SIG-M5 (cell line): ENCODE measurements around the gene MRPL48.
"Not testable (repeated sequence)": the region's sequence is repeated elsewhere in the genome, so short reads cannot be mapped to it uniquely, and the experiment has no call there.

Experiments used
- DNase-seq: peaks from one replicate; lab custom pipeline; 2025; lab: John Stamatoyannopoulos, UW

MRPL48 gene

DNA sequence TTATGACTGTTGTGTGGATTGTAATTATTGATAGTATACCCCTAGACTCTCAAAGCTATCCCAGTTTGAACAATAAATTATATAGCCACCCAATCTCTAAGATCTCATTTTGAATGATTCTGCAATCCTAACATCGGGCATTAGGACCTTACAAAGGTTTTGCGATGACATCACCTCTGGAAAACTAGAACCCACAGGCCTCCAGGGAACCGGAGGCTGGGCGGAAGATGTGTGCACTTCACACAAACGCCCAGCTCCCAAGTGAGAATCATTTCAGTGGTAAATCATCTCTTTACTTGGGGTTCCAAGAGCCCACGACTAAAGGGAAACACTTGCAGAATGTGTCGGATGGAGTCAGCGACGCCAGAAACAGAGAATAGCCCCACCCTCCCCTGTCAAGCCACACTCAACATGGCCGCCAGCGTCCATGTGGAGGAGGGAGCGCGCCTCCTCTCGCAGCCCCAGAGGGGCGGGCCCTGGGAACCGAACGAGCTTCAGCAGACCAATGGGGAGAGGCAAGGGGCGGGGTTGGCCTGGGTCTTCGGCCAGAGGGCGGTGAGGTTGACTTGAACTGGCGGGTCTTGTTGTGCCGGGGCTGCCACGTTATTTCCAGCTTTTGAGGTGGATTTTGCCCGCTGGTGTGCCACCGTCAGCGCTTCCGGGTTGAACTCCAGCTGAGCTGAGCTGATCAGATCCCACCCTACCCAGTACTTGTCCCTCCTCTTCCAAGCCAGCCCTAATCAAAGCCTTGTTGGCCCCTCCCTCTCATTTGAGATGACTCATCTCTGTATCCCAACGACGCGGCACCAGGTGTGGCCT, 8.4 kb upstream of the MRPL48 start:
- DNase-seq, result peak; percentile 82

DNA sequence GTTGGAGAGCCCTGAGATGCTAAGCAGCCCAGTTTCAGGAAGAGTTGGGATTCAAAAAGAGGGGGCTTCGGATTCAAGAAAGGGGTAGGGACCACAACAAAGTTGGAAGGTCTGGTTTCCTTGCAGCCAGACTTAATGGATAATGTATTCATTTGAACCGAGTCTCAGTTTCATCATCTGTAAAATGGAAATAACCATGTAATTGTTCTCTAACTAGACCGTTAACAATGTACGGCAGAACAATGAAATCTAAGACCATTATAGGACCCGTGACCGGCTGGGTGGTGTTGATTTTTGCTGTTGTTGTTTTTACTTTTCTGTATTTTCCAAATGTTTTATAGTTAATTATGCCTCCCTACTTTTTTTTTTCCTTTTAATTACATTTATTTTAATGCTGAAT, 6.4 kb upstream of the MRPL48 start:
- no peak for DNase-seq

DNA sequence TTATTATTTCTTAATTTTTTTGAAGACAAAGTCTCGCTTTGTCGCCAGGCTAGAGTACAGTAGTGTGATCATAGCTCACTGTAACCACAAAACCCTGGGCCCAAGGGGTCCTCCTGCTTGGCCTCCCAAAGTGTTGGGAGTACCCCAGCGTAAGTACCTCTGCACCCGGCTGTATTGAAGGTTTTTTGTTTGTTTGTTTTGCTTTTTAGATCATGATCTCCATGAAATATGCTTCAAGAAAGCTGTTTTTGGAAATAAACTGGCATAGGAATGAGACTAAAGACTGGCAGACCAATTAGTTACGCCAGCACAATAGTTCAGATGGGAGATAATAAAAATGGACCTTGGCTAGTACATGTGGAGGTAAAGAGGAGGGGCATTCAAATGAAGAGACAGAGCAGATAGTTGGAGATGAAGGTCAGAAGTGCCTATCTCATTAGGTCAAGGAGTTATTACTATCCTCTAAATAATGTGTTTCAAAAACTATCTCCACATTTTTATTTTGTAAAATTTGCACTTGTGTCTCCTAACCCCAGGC, 4.1 kb upstream of the MRPL48 start:
- no peak for DNase-seq

DNA sequence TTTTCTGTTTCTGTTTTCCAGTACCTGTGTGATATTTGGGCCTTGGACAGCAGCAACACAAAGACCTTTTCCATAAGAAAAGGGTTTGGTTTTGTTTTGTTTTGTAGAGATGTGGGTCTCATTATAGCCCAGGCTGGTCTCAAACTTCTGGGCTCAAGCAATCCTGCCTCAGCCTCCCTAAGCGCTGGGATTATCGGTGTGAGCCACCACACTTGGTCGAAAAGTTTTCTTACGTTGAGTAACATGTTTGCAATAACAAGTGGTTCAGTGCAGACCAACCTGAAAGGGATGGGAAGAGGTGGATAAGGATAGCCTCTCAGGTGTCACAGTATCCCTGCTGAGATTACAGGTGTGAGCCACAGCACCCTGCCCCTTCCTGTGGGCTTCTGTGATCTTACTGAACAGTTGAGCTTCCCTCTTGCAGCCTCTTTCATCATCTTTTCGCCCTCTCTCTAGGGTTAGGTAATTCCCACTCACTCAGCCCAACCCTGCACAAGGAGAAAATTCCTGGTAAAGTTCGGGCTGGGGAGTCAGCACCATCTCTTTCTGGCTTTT, 3.5 kb upstream of the MRPL48 start:
- no peak for DNase-seq

DNA sequence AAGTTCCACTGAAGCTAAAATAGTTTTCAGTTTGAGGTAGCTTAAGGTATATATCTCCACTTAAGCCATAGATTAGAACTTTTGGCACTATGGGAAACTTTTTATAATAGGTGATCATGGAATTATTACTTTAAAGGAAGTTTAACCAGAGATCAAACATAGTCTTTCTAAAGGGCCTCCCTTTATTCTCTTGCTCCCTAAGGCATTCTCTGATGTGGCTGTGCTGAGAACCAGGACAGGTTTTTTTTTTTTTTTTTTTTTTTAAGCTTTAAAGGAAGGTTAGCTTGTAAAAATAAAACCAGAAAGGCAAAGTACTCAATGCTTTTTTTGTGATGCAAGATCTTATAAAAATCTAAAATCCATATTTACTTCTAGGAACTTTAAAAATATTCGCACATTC, 2.9 kb upstream of the MRPL48 start:
- DNase-seq, result no peak

DNA sequence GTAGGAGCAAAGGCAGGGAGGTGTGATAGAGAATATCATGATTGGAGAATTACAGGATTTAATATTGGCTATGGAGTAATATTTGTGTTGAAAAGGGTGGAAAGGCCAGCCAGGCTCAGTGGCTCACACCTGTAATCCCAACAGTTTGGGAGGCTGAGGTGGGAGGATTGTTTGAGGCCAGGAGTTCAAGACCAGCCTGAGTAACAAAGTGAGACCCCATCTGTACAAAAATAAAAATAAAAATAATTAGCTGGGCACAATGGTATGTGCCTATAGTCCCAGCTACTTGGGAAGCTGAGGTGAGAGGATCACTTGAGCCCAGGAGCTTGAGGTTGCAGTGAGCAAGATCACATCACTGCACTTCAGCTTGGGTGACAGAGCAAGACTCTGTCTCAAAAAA, 2.2 kb upstream of the MRPL48 start:
- DNase-seq, result not testable (repeated sequence)

DNA sequence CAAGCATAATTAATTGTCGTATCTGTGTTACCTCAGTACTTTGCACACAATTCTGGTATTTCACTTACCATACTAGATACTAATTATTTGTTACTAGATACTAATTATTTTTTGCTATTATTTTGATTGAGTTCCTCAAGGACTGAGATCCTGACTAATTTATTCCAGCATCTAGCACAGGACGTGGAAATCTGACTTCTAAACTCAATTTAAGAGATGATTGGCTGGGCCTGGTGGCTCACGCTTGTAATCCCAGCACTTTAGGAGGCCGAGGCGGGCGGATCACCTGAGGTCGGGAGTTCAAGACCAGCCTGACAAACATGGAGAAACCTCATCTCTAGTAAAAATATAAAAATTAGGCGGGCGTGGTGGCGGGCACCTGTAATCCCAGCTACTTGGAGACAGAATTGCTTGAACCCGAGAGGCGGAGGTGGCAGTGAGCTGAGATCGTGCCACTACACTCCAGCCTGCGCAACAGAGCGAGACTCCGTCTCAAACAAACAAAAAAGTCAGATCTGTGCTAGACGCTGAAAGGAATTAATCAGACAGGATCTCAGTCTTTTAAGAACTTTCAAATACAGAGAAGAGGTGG, 527 bp upstream of the MRPL48 start:
- no peak for DNase-seq

DNA sequence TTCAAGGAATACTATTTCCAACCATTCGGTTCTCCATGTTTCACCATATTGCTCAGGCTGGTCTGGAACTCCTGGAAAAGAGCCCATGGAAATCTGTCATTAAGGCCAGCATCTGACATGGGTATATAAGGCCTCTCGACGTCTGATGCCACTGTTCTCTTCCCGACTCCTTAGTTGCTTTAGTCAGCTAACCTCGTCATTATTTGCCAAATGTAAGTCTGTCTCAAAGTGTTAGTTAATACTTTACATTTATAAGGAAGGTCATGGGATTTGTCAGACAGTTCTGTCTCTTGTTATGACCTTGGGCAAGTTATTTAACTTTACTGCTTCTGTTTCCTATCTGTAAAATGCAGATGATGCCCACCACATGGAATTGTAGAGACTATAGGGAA, 1.6 kb downstream of the MRPL48 start:
- no peak for DNase-seq

DNA sequence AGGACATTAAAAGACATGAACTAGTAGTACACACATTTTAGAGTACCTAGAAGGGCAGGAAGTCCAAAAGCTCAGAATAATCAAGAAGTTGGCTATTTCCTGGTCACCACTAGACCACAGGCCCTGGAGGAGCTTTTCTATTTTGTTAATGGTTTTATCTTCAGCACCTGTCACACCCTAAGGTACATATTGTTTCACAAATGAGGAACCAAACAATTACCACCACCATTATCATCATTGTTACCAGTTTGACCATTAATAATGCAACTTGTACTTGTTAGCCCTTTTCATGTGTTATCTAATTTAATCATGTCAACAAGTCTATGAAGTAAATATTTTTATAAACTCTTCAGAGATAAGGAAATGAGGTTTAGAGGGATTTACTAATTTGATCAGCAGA, 4.9 kb downstream of the MRPL48 start:
- DNase-seq, result no peak

DNA sequence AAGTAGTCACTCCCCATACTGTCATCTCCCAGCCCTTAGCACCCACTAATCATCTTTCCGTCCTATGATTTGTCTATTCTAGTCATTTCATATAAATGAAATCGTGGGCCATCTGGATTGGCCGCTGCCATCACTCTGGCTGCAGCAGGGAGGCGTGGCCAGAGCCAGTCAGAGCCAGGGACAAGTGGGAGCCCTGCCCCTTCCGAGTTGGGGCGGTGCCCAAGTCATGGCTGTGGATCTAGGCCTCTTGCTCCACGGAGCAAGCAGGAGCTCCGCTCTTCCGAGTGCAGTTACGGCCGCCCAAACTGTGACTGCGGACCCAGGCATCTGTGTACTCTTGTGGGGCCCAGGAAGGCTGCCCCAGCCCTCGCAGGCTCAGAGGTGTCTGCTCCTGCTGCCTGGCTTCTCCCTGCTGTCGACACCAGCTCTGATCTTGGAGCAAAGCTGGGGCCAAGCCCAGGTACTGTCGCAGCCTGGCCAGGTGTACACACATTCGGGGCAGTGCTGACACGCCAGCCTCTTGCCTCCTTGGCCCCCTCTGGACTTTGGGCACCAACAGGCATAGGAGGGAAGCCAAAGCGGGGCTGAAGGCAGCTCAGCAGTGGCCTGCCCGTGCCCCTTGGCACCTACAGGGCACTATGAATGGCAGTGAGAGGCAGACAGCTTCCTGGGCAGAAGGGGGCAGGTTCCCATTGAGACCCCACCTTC, 8.4 kb downstream of the MRPL48 start:
- no peak for DNase-seq

DNA sequence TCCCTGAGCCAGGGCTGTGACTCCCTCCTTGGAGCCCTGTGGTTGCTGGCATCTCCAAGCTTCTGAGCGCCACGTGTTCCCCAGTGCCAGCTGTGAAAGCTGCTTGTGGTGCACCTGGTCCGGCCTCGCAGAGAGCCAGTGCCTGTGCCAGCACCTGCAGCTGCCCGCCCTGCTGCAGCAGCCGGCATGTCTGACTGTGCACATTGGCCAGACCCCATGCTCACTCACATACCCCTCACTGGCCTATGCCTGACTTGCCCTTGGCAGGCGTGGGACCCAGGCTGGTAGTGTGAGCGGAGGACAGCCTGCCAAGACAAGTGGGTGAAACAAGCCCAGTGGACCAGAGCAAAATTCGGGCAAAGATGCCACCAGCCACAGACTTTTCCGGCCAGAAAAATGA, 9.8 kb downstream of the MRPL48 start:
- no peak for DNase-seq

DNA sequence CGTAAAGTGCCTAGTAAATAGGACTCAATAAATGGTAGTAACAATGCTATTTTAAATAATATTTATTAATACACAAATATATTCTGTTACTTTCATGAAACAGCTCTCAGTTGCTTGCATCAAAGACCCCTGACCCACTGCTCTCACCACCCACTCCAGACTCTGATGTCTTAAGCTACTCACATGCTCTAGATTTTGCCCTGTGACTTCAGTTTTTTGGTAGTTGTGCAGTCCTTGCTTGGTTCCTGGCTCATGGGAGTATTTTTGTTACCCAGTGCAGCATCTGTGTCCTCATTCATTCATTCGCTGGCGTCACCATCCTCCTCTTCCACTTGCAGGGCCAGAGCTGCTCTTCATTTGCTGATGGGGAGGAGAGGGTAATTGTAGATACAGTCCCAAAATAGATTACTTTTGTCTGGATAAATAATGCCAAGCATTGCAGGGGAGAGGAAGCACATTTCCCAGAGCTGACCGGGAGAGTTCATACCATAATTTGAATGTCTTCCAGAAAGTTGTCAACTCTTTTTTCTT, 12.7 kb downstream of the MRPL48 start:
- DNase-seq, result no peak

DNA sequence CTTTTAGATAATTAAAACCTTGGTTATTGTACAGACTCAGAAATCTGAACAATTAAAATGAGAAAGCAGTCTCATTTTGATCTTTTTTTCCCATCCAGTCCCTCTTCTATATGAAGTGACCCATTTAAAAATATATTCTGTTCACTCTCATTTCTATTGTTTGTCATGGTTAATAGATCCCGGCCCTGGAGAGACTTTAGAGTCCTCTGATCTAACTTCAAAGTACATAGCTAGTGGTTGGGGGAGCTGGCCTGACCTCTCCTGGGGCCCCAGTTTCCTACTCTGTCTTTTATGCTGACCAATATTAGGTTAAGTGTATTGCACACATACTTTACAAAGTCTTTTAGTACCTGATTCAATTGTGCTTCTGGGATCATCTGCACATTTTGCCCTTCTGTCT, 13.5 kb downstream of the MRPL48 start:
- no peak for DNase-seq

DNA sequence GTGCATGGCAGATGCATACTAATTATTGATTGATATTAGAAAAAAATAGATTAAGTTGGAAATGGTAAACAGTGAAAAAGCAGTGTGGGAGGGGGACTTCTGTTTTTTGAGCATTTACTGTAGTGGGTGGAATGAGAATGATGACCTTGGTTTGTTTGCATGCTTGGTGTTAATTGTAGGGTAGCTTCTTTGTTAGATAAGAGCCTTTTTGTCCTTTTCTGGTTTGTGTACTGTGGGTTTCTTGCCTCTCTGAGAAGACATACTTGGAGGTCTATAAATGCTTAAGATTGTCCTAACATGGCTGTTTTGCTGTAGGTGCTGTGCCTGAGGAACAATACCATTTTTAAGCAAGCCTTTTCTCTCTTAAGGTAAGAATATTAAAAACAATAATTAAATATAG, 17.0 kb downstream of the MRPL48 start:
- no peak for DNase-seq

DNA sequence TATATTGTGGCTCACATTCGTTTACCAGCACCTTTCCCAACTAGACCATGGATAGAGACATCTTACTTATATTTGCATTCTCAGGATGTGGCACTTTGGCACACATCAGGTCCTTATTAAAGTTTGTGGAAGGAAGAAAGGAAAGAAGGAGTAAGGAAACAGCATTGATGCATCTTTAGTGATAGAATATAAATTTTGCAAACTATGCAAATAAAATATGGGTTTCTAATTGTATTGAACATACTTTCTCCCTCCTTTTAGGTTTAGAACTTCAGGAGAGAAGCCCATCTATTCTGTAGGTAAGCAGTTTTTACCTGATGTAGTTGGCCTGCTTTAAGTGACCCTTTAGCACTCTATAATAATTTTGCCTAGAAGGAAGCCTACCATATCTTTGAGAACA, 20.4 kb downstream of the MRPL48 start:
- DNase-seq, result no peak

DNA sequence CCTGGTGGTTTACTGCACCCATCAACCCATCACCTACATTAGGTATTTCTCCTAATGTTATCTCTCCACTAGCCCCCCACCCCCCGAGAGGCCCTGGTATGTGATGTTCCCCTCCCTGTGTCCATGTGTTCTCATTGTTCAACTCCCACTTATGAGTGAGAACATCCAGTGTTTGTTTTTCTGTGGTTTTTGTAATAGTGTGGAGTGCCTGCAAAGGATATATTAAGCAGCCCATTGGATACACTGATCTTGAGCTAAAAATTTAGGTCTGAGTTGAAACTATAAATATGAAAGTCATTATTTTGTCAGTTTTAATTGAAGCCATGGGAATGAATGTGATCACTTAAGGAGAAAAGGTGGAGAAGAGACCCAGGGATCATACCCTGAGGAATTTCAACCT, 23.0 kb downstream of the MRPL48 start:
- no peak for DNase-seq

DNA sequence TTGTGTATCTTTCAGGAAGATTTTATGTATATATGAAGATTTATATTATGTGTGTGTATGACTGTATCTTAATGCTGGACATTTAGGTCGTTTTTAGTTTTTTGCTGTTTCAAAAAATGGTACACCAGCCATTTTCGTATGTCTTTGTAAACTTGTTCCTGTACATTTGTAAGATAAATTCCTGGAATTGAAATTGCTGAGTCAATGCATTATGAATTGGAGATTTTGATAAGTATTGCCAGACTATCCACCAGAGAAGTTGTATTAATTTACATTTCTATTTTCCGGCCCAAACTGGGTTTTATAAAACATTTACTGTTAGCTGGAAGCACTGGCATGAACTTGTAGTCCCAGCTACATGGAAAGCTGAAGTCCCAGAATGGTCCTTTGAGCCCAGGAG, 24.6 kb downstream of the MRPL48 start:
- no peak for DNase-seq

DNA sequence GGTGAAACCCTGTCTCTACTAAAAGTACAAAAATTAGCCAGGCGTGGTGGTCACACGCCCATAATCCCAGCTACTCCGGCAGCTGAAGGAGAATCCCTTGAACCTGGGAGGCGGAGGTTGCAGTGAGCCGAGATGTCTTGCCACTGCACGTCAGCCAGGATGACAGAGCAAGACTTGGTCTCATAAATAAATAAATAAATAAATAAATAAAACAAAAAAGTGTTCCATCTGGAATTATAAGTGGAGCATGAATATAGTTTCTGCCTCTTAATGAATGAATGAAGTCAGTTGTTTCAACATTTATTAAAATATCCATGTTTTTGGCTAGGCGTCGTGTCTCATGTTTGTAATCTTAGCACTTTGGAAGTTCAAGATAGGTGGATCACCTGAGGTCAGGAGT, 27.1 kb downstream of the MRPL48 start:
- DNase-seq, result no peak

DNA sequence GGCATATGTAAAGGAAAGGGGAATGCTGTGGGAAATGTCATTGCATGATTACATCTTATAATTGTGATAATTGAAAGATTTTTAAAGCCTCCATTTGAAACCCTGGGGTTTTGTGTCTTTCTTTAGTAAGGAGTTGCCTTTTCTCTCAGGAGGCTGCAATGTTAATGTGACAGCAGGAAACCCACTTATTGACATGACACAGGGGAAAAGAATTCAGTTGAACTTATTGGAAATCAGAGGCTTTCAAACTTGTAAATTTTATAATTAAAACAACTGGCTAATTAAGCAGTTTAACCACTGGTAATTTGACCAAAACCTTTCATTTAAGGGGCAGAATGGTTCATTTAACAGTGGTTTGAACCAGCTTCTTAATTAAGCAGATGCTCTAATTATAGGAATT, 31.2 kb downstream of the MRPL48 start:
- no peak for DNase-seq

DNA sequence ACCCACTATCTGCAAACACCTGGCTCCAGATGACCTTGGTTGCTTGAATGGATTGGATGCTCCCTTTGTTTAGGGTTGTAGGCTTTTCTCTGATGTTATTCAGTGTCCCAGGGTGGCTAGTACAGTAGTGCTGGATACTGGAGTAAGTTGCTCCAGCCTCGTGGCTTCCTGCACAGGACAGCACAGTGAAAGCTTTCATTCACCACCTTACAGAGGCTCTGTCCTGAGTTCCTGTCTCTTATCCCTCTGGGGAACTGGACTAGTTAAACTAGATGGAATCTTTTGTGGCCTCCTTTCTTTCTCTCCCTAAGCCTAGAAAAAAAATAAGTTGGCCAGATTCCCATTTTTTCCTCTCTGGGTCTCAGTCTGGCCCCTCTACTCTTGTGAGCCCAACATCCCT, 42.6 kb downstream of the MRPL48 start:
- DNase-seq, result no peak

DNA sequence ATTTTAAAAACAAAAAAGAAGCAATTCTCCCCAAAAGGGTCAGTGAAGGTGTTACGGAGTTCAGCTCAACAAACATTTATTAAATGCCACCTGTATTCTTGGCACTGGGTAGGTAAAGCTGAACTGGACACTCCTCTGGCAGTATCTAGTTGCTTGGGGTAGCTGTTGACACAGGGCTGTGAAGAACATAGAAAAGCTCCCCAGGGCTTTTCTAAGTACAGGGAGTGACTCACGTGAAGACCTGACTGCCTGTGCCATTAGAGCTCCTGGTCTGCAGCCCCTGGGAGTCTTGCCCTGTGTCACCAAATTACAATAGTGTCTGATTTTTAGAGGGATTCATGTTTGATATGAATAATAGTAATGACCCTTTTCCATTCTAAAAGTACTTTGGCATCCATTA, 45.4 kb downstream of the MRPL48 start:
- DNase-seq, result no peak

DNA sequence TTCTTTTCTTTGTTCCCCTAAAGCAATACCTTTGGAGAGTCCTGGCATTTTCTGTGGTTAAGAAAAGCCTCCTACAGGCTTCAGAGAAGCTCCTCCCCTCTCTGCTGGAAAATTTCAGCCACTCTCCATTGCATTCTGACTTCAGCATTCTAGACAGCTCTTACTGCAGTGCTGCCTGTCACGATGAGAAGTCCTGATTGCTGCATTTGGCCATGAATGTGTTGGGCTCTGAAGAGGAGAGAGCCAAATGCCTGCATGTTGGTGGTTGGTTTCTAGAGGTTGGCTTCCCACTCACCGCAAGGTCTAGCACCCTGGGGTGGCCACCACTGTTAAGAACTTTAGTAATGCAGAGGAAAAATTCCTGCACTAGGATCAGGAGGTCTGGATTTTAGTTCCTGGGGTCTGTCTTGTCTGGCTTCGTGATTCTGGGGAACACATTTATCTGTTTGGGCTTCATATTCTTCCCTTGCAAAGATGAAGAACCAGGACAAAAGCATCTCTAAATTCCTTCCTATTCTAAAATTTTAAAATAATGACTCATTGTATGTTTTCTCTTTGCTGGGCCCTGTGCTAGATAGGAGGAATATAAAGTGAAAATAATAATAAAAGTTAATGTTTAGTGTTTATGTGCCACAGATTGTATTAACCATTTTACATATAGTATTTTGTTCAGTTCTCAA, 50.9 kb downstream of the MRPL48 start:
- DNase-seq, result no peak
